Stimulated activated CD4-positive, alpha-beta T cell treated with anti-CD3 and anti-CD28 coated beads, Interleukin-12 subunit alpha, Interleukin-12 subunit beta, amount 100 ng/mL, for 48 hours (primary cell): ENCODE measurements around the gene AGBL4.
"Not testable (repeated sequence)": the region's sequence is repeated elsewhere in the genome, so short reads cannot be mapped to it uniquely, and the experiment has no call there.

Experiments
- DNase-seq, 3 donors: peaks; one replicate each; pipeline ENCODE4 v3.0.0-alpha.2; 2020; ENCODE audit warnings: low read depth in 2 of 3, low spot score in 1 of 3

The AGBL4 gene

DNA sequence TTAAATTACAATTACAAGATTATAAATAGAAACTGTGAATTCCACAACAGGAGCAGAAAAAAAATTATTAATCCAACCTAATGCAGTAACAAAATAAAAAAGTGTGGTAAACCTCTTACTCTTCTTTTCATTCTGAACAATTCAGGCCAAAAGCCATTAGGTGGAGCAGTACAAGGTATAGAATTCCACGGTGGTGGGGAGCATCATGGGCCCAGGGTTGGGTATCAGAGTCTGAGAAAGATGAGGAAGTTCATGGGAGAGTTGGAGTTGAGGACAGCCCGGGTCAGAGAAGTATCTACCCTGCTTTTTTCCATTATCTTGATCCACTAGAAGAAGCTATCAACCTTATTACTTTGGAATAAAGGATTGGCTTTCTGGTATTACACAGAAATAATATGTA, 586.9 kb downstream of the AGBL4 start:
- DNase-seq = no peak

DNA sequence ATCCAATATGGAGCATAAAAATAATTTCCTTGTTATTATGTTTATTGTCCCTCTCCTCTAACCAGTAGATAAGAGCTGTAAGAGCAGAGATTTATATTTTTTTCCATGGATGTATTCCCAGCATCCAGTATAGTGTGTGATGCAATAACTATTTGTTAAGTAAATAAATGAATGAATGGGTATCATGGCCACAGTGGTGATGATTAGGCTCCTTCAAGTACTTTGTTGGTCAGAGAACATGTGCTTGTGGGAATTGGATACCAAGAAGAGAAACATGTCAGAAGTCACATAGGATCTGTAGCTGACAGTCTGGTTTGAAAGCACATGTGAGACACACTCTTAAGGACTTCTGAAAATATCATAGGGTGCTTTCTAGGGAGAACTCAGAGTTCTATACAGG, 588.5 kb downstream of the AGBL4 start:
- no peak for DNase-seq

DNA sequence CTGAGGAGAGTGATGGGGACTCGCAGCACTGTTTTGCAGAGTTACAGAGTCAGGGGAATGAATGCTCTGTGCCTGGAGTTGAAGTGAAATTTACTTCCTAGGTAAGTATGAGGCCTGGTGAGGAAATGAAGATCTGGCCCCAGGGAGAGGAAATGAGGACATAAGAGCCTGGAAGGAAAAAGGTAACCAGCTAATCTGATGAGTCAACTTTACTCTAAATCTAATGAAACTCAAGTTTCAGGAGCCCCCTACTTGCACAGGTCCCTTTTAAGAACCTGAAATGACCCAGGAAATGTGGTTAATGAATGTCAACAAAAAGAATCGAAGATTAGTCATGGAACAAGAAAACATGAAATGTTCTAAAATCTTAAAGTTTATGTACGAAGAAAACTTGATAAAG, 599.0 kb downstream of the AGBL4 start:
- DNase-seq = no peak

DNA sequence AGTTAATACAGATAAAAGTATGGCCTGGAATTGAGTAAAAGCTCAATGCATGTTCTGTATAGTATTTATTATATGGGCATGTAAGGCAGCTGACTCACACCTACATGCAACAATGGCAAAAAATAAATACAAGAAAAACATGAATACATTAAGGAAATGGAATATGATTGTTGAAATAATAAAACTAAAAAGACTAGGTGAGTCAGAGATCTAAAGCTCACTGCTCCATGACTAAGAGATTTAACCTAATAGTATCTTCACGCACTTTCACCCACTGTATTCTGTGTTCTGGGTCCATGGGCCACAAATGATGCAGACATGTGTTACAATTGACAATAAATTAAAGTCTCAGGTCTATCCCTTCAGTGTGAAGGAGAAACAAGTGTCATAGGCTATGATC, 607.0 kb downstream of the AGBL4 start:
- no peak for DNase-seq

DNA sequence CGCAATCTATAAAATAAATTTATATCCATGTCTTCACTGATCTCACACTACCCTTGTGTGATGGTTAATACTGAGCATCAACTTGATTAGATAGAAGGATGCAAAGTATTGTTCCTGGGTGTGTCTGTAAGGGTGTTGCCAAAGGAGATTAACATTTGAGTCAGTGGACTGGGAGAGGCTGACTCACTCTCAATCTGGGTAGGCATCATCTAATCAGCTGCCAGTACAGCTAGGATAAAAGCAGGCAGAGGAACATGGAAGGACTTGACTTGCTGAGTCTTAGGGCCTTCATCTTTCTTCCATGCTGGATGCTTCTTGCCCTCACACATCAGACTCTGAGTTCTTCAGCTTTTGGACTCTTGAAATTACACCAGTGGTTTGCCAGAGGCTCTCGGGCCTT, 615.4 kb downstream of the AGBL4 start:
- no peak for DNase-seq

DNA sequence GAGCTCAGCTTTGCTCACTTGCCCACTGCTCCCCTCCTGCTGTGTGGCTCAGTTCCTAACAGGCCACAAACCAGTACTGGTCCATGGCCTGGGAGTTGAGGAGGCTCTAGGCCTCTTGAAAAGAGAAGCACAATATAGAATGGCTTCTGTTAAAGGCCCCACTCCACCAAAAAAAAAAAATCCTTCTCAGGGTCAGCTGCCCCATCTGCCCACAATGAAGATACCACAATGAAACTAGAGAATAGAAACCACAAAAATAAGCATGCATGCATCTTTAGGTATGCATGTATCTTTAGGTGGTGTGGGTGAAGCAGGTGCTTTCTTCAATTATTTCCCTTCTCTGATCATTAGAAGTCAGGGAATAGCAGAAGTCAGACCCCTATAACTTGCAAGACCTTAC, 626.7 kb downstream of the AGBL4 start:
- DNase-seq = no peak

DNA sequence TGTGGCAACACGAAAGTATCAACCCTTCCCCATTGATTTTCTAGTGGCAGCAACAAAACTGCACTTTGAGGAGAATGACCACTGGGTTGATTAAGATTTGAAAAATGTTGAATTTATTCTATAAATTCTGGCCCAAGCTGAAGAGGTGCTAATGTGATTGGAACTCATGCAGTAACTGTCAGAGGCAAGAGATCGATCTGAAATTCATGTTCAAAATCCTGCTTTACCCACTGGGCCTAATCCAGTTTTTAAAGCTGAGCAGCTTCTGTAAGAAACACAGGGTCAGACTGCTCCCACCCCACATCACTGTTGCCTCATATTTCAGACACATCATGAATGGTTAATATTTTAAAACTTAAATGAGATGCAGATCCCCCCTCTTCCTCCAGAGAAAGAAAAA, 629.6 kb downstream of the AGBL4 start:
- no peak for DNase-seq

DNA sequence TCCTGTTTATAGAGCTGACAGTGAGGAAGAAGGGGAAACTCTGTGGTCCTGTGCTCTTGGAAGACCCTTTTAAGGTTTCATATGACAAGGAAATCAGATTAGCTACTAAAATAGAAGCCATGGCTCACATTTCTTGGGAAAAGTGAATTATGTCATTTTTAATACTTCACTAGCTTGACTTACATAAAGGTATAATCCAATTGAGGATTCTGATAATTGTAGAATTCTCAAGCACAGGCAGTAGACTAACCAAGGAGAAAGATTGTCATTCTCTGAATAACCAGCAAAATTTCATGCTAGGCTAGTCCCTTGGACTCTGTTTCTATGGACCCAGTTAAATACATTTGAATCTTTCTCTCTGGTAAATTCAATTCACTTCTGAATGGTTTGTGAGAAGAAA, 634.1 kb downstream of the AGBL4 start:
- no peak for DNase-seq

DNA sequence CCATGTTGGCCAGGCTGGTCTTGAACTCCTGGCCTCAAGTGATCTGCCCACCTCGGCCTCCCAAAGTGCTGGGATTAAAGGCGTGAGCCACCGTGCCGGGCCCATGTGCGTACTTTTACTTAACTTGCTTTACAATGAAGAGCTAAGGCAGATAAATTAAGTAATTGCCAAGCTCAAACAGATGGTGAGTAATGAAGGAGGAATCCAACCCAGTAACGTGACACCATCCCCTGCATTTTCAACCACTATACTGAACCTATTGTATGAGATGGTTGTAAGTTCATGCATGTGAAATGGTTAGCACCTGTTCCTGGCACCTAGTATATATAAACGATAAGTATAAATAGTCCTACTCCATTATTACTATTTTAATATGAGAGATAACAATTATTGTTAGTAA, 659.1 kb downstream of the AGBL4 start:
- DNase-seq = no peak

DNA sequence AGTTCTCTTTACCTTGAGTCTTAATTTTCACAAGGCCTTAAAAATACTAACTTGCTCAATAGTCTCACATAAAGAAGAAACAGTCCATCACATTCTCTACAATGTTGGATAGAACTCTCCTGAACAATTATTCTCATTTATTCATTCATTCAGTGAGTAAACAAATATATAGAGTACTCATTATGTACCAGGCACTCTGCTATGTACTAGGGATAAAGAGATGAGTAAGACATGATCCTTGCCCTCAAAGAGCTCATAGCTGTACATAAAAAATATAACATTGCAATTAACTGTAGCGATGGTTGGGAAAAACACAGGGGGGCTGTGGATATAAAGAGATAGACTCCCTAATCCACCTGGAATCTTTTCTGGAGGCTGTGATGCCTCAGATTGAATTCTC, 660.1 kb downstream of the AGBL4 start:
- DNase-seq = no peak

DNA sequence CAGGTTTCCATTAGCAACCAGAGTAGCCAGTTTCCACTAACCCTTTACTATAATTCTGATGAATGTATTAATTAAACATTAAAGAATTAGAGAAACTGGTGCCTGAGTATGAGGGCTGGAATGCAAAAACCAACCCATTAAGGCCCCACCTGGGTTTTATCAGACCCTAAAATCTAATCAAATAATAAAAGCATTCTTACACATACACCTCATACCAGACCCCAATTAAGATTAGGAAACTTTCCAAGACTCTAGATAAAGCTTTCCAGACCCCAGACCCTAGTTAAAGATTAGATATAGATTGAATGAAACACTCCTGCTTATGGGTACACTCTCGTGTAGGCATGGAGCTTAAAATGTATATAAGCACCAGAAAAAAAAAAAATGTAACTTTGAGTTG, 665.7 kb downstream of the AGBL4 start:
- no peak for DNase-seq

DNA sequence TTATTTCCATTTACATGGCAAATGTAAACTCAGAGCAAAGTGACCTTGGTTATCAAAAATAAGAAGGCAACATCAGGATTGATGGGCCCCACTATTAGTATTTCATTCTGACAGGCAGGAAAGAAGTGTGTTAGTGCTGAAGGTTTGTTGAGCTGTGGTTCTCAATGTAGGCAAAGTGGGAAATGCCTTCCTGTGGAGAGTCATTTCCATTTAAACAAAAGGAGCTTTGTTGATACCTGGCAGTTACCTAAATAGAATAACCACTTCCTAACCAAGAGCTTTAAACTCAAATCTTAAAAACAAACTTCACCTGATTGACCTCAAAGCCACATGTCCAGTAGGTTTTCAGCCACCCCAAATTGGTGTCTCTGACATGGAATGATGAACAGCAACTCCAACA, 667.2 kb downstream of the AGBL4 start:
- no peak for DNase-seq

DNA sequence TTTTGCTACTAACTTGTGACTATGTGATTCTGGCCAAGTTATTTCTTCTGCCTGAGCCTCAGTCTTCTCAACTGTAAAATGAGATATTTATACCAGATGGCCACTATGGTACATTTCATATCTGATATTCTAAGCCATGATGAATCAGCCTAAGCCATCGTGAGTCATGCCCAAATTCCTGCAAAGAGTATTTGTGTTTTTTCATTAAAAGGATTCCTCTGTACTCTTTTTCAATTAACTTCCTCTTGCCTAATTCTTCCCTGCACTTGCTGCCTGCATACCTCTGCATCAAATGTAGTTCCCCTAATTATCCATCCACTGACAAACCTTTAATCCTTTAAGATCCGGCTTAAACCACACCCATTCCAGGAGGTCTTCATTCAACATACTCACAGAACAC, 672.0 kb downstream of the AGBL4 start:
- DNase-seq = no peak

DNA sequence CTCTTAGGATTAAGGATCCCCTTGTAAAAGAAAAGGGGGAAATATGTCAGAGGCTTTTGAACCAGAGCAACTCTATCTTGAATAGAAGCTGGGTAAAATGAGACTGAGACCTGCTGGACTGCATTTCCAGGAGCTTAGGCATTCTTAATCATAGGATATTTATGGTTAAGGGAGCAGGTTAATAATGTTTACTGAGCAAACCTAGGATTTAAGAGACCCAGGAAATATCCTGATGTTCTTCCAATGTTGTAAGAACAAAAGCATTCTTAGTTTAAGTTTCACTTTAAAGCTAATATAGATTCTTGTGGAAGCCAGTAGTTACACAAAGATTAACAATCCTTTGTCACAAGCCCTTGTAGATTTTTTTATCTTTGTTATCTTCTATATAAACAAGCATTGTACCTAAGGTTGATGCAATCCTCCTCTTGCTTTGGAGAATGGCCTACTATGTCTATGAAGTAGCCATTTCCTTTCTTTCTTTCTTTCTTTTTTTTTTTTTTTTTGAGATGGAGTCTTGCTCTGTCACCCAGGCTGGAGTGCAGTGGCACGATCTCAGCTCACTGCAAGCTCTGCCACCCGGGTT, 676.9 kb downstream of the AGBL4 start:
- DNase-seq = no peak

DNA sequence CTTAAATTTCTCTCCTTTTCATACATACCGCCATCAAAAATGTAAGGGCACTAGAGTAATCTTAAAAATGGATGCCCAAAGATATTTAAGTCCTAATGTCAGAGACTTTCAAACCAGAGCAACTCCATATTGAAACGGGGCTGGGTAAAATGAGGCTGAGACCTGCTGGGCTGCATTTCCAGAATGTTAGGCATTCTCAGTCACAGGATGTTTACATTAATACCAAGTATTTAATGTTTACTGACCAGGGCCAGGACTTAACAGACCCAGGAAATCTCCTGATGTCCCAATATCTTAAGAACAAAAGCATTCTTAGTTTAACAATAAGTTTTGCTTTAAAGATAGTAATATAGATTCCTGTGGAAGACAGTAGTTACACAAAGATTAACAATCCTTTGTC, 683.2 kb downstream of the AGBL4 start:
- no peak for DNase-seq

DNA sequence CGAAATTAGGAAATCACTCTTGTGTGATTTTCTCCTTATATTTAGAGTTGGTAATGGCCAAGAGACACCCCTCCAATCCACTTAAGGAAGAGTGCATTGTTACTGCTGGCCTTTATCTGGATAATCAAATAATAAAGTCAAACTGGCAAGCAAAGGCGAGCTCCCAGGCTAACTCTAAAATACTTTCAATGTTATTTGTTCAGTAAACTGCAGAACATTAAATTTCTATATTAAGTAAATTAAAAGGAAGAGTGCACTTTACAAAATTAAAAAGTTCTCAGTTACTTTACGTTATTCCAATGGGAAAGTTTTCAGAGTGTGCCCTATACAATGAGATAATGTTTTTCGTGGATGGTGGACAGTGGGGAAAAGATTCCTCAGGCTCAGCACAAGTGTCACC, 684.7 kb downstream of the AGBL4 start:
- no peak for DNase-seq

DNA sequence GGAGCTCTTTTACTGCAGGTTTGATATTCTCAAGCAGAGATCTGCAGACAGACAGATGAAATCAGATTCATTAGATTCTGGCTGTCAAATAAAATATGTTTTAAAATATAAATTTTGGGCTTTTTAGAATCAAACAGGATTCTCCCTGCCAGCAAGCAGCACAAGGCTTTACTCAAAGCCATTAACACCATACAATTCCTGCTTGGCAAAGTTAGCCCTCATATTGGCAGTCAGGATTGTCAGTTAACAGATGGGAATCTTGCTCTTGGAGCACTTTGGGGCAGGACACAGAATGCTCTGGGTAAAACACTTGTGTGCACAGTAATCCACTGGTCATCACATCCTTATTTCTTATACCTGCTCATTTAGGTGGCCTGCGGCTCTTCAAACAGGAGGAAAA, 686.5 kb downstream of the AGBL4 start:
- no peak for DNase-seq

DNA sequence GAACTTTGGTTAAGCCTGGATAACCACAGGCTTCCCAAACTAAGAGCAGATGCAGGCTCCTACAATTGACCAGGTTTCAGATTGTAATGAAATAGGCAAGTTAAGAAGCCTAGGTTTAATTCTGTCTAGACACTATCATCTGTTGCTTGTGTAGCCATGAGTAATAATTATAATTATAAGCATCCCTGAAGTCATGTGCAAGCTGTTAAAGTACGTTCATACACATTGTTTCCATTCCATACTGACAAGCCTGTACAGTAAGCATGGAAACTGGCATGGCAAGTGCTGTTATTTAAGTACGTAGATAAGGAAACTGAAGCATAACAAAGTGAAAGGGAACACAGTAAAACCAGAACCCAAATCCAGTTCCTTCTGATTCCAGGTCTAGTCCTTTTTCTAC, 689.8 kb downstream of the AGBL4 start:
- no peak for DNase-seq

DNA sequence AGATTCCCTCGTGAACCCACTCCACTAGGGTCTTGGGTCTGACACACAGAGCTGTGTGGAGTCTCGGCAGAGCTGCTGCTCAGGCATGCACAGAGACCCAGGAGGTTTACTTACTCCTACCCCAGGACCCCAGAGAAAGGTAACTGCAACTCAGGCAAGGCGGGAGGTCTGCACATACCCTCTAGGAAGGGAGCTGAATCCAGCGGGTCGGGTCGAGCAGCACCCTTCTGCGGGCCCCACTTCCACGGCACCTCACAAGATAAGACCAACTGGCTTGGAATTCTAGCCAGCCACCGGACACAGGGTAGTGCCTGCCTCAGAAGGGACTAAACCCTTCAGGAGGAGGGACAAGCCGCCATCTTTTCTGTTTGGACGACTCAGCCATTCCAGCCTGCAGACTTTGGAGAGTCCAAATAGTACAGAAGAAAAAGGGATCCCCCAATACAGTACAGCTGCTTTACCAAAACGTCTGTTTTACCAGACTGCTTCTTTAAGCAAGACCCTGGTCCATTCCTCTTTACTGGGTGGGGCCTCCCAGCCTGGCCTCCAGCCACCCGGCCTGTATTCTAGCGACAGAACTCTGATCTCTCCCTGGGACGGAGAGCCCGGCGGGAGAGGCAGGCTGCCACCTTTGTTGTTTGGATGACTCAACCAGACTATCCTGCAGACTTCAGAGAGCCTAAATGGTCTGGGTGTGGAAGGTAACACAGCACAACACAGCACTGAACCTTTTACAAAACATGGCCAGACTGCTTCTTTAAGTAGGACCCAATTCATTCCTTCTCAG, 692.5 kb downstream of the AGBL4 start:
- no peak for DNase-seq

DNA sequence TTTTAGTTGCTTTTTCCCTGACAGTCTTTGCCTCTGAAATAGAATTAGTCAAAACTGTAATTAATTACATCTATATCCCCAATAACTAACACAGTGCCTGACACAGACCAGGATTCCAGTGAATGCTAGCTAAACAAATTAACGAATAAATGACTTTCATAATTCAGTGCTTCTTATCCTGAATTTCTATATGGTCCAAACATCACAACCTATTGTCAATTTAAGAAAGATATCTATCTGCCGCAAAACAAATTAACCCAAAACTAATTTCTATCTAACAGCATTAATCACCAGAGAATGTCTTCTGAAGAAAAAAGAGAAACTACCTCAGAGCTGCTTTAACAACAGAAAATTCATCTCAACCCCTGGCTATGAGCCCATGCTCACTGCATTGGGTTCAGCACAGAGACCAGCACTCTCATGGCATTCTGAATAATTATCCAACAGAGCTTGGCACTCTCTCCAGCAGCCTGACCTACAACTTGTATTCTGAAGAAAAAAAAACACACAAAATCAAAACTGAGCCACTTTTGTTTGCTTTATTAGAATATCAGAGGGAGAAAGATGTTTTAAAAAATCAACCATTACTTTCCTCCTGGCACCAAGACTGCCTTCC, 699.7 kb downstream of the AGBL4 start:
- no peak for DNase-seq

DNA sequence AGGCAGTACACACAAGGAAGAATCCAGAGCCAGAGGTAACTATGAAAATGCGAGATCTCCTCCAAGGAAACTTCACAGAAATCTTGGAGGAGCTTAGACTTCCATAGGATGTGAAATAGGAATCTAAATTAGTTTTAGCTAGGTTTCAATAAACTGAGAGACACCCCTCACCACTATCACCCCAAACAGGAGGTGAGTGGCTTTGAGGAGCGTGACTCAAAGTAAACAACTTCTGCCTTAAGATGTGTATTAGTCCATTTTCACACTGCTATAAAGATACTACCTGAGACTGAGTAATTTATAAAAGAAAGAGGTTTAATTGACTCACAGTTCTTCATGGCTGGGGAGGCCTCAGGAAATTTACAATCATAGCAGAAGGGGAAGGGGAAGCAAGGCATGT, 703.3 kb downstream of the AGBL4 start:
- not testable (repeated sequence) for DNase-seq

DNA sequence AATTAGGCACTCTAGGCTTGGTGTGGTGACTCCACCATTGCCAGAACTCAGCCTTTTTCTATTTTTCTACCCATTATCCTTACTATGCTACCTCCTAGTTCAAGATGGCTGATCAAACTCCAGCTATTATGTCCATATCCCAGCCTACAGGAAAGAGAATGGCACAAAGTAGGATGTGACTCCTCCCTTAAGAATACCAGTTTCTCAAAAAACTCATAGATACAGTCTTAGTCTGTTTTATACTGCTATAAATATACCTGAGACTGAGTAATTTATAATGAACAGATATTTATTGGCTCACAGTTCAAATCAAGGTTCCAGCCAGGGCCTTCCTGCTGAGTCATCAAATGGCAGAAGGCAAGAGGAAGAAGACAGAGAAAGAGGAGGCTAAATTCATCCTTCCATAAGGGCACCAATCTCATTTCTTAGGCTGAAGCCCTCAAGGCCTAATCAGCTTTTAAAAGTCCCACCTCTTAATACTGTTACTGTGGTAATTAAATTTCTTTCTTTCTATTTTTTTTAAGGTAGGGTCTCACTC, 704.3 kb downstream of the AGBL4 start:
- no peak for DNase-seq

DNA sequence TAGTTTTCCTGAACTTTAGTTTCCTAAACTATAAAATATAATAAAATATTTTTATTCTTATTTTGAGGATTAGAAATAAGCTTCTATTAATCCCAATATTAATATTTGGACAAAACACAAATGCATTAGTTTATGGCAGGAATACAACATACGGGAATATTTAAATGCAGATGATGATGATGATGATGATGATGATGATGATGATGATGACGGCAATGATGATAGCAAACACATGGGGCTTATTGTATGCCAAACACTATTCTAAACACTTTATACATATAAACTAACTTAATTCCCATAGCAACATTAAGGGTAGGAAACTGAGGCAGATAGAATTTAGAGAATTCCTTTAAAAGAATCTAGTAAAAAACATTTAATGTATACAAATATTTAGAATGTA, 705.5 kb downstream of the AGBL4 start:
- DNase-seq = no peak
